Stimulated activated CD4-positive, alpha-beta T cell treated with anti-CD3 and anti-CD28 coated beads, Interleukin-2, amount 100 ng/mL, for 24 hours (primary cell): ENCODE results near the gene SH2B3.
"Not testable (repeated sequence)": the region's sequence is repeated elsewhere in the genome, so short reads cannot be mapped to it uniquely, and the experiment has no call there.

Experiments
- DNase-seq, 2 donors: peaks; one replicate each; pipeline ENCODE4 v3.0.0-alpha.2; 2020

The SH2B3 gene

DNA sequence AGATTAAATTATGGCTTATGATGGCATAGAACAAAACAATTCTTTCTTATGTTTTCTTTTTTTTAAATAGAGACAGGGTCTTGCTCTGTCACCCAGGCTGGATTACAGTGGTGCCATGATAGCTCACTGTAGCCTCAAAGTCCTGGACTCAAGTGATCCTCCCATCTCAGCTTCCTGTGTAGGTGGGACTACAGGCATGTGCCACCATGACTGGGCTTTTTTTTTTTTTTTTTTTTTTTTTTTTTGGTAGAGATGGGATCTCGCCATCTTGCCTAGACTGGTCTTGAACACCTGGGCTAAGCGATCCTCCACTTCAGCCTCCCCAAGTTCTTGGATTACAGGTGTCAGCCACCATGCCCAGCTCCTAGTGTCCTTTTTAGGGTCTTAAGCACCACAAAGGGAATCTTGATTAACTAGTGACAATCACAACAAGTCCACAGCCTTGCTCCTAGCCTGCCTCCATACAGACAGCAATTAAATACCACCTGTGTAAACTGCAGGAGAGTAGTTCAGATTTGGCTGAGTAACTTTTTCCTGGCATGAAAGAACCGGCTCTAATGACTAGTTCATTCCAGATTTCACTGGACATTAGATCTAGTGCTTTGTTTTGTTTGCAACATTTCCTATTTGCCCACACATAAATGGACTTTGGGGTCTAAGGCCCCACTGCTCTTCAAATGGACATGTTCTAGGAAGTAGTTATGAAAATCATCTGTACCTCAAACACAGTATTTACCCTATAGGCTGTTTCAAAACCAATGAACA lies 61.6 kb downstream of the SH2B3 start:
- DNase-seq: no peak

GRCh38 chr12:111467857-111468241 lies 62.1 kb downstream of the SH2B3 start:
- no peak for DNase-seq

DNA sequence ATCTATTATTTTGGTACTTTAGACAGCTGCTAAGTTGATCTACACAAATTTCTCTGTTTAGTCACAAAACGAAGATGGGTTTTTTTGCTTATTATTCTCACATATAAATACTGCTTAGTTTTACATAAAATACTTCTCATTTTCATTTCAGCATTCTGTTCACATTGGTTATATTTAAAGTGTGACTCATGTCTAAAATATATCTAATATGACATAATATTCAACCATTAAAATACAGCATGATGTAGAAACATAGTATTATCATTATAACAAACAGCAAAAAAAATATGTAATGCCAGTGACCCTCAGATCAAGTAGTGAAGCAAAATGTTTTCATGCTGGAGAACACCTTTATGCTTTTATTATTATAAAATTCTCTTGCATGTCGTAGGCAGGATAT lies 63.7 kb downstream of the SH2B3 start:
- DNase-seq: no peak

GRCh38 chr12:111471236-111471635 lies 65.5 kb downstream of the SH2B3 start:
- DNase-seq: no peak

DNA sequence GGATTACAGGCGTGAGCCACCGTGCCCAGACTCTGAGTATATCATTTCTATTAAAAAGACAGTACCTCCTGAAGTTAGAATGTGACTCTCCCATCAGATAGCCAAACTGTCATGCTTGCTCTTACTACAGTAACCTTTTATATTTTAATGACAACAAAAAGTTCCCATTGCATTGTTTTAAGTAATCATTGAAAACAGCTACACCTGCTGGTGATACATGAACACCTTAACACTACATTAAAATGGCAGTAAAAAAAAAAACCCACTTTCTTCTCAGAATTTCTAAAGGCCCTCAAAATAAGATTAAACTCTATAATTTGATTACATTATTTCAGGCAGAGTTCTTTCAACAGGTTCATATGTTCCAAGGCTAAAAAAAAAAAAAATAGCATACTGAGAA lies 76.7 kb downstream of the SH2B3 start:
- DNase-seq: no peak

- DNase-seq: no peak
Measured at GRCh38 chr12:111488271-111488670, 82.5 kb downstream of the SH2B3 start.

GRCh38 chr12:111488798-111489197 lies 83.1 kb downstream of the SH2B3 start:
- no peak for DNase-seq

DNA sequence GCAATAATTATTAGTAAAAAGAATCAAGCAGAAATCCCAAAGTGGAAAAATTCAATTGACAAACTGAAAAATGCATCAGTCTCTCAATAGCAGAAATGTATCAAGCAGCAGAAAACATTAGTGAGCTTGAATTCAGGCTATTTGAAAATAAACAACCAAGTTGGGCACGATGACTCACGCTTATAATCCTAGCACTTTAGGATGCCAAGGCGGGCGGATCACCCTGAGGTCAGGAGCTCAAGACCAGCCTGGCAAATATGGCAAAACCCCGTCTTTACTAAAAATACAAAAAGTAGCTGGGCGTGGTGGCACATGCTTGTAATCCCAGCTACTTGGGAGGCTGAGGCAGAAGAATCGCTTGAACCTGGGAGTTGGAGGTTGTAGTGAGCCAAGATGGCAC lies 87.3 kb downstream of the SH2B3 start:
- DNase-seq: not testable (repeated sequence)

- DNase-seq: no peak
Measured at GRCh38 chr12:111494676-111495075, 89.0 kb downstream of the SH2B3 start.
